Aorta (tissue), 5 donors: ENCODE data around the gene BTBD9. TPM values are rescaled to one million over a fixed set of nuclear protein-coding genes. Genes with fewer than 3 reads are reported as not detected.

Experiments used
- ATAC-seq: fragments of 200-7000 bp; cut with Tn5 transposase; one replicate; pipeline ENCODE4 v1.9.1; 2022; ENCODE audit warnings: moderate library complexity; ENCODE audit not compliant: low FRiP score
- DNase-seq, 2 donors: peaks; one replicate each; pipeline ENCODE4 v3.0.0-alpha.2; 2020
- H3K27ac ChIP-seq, 2 donors: one replicate each; pipeline ENCODE4 v1.5.1; 2013; ENCODE audit warnings: low read length in 2 of 2, mild to moderate bottlenecking in 2 of 2, moderate library complexity in 2 of 2, control low read depth in 1 of 2, inconsistent platforms in 1 of 2, low read depth in 1 of 2
- H3K27me3 ChIP-seq, 2 donors: one replicate each; pipeline ENCODE4 v1.6.1; 2013; ENCODE audit warnings: control low read depth in 1 of 2, low read length in 1 of 2, mild to moderate bottlenecking in 1 of 2, moderate library complexity in 1 of 2; ENCODE audit not compliant: insufficient read depth in 2 of 2, control insufficient read depth in 1 of 2
- H3K36me3 ChIP-seq, 2 donors: one replicate each; pipeline ENCODE4 v1.6.1; 2013; ENCODE audit warnings: control low read depth in 1 of 2, low read length in 1 of 2, mild to moderate bottlenecking in 1 of 2; ENCODE audit not compliant: insufficient read depth in 2 of 2, control insufficient read depth in 1 of 2
- H3K4me1 ChIP-seq, 2 donors: one replicate each; pipeline ENCODE4 v1.6.1; 2013; ENCODE audit warnings: low read length in 2 of 2, control low read depth in 1 of 2, mild to moderate bottlenecking in 1 of 2, moderate library complexity in 1 of 2; ENCODE audit not compliant: insufficient read depth in 2 of 2, control insufficient read depth in 1 of 2
- H3K4me3 ChIP-seq, 2 donors: one replicate each; pipeline ENCODE4 v1.5.1; 2013; ENCODE audit warnings: low read length in 2 of 2, control low read depth in 1 of 2, mild to moderate bottlenecking in 1 of 2
- H3K9me3 ChIP-seq: one replicate; pipeline ENCODE4 v1.6.1; 2013; ENCODE audit warnings: mild to moderate bottlenecking, low read length; ENCODE audit not compliant: control insufficient read depth
- WGBS, 2 donors: extraction: QIAGEN DNeasy Blood & Tissue Kit; methylation state at CpG; one replicate each; pipeline ENCODE4 v1.1.7; 2013; 5-methylcytosine and 5-hydroxymethylcytosine counted together
- intact Hi-C, 2 donors: fragments of 100-400 bp; cut with DNase I; formaldehyde crosslinking; loops; one replicate each; pipeline versions ENCODE4 v1.14.2 to v1.15.0; 2022
- polyA plus RNA-seq, 2 donors: library from polyadenylated mRNA; stranded (reverse); fragments of 200-250 nt; gene quantifications; one replicate each; pipeline ENCODE4 v1.2.3, GENCODE V29; 2013
- total RNA-seq, 2 donors: library from RNA; stranded (reverse); fragmentation: NEBNext Ultra II Directional; extraction: Animal tissue kit (Norgen Biotek cat#: 25700); gene quantifications; one replicate each; pipeline ENCODE4 v1.2.1, GENCODE V29; 2021
- donor health status: healthy with polysubstance abuse.
- donor health status: Bipolar disorder and iron deficiency.
- donor health status: DM: no; HTN: no; CAD: no.
- donor health status: DM: no; HTN: no; CAD: no.
- donor health status: DM: yes; HTN: yes; CAD: no.

The BTBD9 gene
- total and polyA plus RNA-seq, 4 donors = 1.5 to 23.6 (median 12.4) TPM

GRCh38 chr6:38679668-38680067, 39.9 kb upstream of the BTBD9 start:
- no peak for ATAC-seq
- intact Hi-C loops = no loop called here
- peaks cover under 1% of the 10 kb centered on the region for H3K9me3 ChIP-seq
- 96 to 100% methylated on average over 1 of the region's 1 CpG for WGBS, 2 donors
- no peaks in the 10 kb centered on the region for H3K27me3 ChIP-seq
- DNase-seq = no peak
- no peaks in the 10 kb centered on the region for H3K4me1 ChIP-seq
- no peak overlapping the region for H3K4me3 ChIP-seq
- peaks cover 0 to 6% of the 10 kb centered on the region in 2 donors for H3K36me3 ChIP-seq
- H3K27ac ChIP-seq = no peak overlapping the region

GRCh38 chr6:38678178-38678760, 38.5 kb upstream of the BTBD9 start:
- WGBS, 2 donors = 88 to 90% methylated on average over 7 of the region's 7 CpGs
- Histone ChIP-seq H3K36me3 (peaks cover 0 to 7% of the 10 kb centered on the region in 2 donors), H3K4me3 (no peak overlapping the region), H3K4me1 (no peaks in the 10 kb centered on the region), H3K27me3 (no peaks in the 10 kb centered on the region), H3K27ac (no peak overlapping the region), H3K9me3 (peaks cover 1% of the 10 kb centered on the region)
- ATAC-seq (no peak), DNase-seq (no peak)
- intact Hi-C loops = no loop called here

DNA sequence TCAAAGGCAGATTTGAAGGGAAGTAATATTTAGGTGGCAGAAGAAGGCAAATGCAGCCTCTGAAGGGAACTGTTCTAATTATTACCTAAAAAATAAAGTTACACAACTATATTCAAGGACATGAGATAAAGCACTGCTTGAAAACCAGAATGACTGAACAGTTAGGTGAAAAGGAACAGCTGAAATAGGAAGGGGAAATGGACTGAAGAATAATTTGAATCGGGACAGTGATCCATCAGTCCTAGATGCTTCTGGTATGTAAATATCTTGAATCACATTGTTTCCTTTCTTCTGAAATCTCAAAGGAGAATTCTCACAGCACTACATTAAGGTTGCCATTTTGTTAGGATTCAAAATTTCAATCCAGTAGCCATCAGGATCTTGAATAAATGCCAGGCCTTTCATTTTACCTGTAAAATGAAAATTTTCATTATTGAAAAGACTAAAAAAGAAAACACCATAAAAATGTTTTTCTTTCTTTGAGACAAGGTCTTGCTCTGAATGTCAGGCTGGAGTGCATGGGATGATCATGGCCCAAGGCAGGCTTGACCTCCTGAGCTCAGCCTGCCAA, 37.3 kb upstream of the BTBD9 start:
- Histone ChIP-seq H3K27ac (no peak overlapping the region), H3K4me1 (no peaks in the 10 kb centered on the region), H3K4me3 (no peak overlapping the region), H3K27me3 (no peaks in the 10 kb centered on the region), H3K36me3 (peaks cover 0 to 5% of the 10 kb centered on the region in 2 donors), H3K9me3 (peaks cover 1% of the 10 kb centered on the region)
- DNase-seq (no peak), ATAC-seq (no peak)
- intact Hi-C loops = no loop called here
- WGBS, 2 donors = 72 to 78% methylated on average over 1 of the region's 1 CpG

GRCh38 chr6:38676236-38676973, 36.7 kb upstream of the BTBD9 start:
- no peaks in the 10 kb centered on the region for H3K4me1 ChIP-seq
- ATAC-seq = no peak
- no peak for DNase-seq
- H3K4me3 ChIP-seq = no peak overlapping the region
- intact Hi-C loops = no loop called here
- 64 to 86% methylated on average over 2 of the region's 2 CpGs for WGBS, 2 donors
- H3K9me3 ChIP-seq = peaks cover 1% of the 10 kb centered on the region
- H3K27me3 ChIP-seq = no peaks in the 10 kb centered on the region
- no peak overlapping the region for H3K27ac ChIP-seq
- peaks cover 0 to 5% of the 10 kb centered on the region in 2 donors for H3K36me3 ChIP-seq

GRCh38 chr6:38673397-38674165, 33.9 kb upstream of the BTBD9 start:
- DNase-seq (no peak), ATAC-seq (no peak)
- Histone ChIP-seq H3K36me3 (peaks cover 0 to 5% of the 10 kb centered on the region in 2 donors), H3K4me1 (no peaks in the 10 kb centered on the region), H3K27ac (no peak overlapping the region), H3K9me3 (peaks cover 1% of the 10 kb centered on the region), H3K27me3 (no peaks in the 10 kb centered on the region), H3K4me3 (no peak overlapping the region)
- intact Hi-C loops = no loop called here
- 34 to 38% methylated on average over 9 of the region's 9 CpGs for WGBS, 2 donors

GRCh38 chr6:38671885-38672467, 32.2 kb upstream of the BTBD9 start:
- intact Hi-C loops = no loop called here
- peaks cover 1% of the 10 kb centered on the region for H3K9me3 ChIP-seq
- H3K4me3 ChIP-seq = no peak overlapping the region
- ATAC-seq (no peak), DNase-seq (no peak)
- H3K4me1 ChIP-seq = no peaks in the 10 kb centered on the region
- H3K27me3 ChIP-seq = no peaks in the 10 kb centered on the region
- no peak overlapping the region for H3K27ac ChIP-seq
- H3K36me3 ChIP-seq = peaks cover 0 to 3% of the 10 kb centered on the region in 2 donors
- WGBS, 2 donors = 7% methylated on average over 2 of the region's 2 CpGs

DNA sequence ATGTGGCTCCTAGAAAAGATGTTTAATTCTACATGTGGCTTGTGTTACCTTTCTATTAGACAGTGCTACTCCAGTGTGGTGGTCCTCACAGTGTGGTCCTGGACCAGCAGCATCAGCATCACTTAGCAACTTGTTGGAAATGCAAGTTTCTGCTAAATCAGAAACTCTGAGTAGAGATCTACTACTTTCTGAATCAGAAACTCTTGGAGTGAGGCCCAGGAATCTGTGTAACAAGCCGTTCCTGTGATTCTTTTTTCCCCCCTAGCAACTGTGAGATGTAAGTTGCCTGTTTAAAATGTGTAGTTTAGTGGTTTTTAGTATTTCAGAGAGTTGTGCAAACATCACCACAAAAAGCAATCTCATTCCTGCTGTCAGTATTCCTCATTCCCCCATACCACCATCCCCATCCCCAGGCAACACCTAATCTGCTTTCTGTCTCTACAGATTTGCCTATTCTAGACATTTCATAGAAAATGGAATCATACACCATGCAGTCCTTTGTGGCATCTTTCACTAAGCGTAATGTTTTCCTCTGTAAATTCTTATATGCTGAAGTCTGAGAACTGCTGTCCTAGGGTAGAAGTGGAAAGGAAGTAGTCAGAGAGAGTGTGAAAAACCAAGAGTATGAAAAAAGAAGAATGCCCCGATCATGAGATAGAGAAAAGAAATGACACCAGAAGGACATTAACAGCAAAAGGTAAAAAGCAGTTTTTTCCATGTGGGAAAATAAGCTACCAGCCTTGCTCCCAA, 18.9 kb upstream of the BTBD9 start:
- WGBS, 2 donors = 92 to 94% methylated on average over 3 of the region's 3 CpGs
- H3K27ac ChIP-seq = no peak overlapping the region
- intact Hi-C loops = no loop called here
- H3K4me1 ChIP-seq = peaks cover 0 to 2% of the 10 kb centered on the region in 2 donors
- H3K4me3 ChIP-seq = no peak overlapping the region
- ATAC-seq (no peak), DNase-seq (no peak)
- no peaks in the 10 kb centered on the region for H3K36me3 ChIP-seq
- H3K27me3 ChIP-seq = no peaks in the 10 kb centered on the region
- H3K9me3 ChIP-seq = no peaks in the 10 kb centered on the region

- ATAC-seq (no peak), DNase-seq (no peak)
- H3K27ac ChIP-seq = no peak overlapping the region
- intact Hi-C loops = no loop called here
- H3K4me1 ChIP-seq = no peaks in the 10 kb centered on the region
- no peaks in the 10 kb centered on the region for H3K27me3 ChIP-seq
- WGBS, 2 donors = 97 to 100% methylated on average over 1 of the region's 1 CpG
- no peaks in the 10 kb centered on the region for H3K36me3 ChIP-seq
- no peaks in the 10 kb centered on the region for H3K9me3 ChIP-seq
- H3K4me3 ChIP-seq = no peak overlapping the region
Observed at GRCh38 chr6:38656896-38657295, 17.2 kb upstream of the BTBD9 start.
